ENCODE data around the gene SH2D3A. TPM values are rescaled to one million over a fixed set of nuclear protein-coding genes. Genes with fewer than 3 reads are reported as not detected.

SH2D3A gene
- total RNA-seq, 1 experiment from 2014 or later, result 2.2 TPM

DNA sequence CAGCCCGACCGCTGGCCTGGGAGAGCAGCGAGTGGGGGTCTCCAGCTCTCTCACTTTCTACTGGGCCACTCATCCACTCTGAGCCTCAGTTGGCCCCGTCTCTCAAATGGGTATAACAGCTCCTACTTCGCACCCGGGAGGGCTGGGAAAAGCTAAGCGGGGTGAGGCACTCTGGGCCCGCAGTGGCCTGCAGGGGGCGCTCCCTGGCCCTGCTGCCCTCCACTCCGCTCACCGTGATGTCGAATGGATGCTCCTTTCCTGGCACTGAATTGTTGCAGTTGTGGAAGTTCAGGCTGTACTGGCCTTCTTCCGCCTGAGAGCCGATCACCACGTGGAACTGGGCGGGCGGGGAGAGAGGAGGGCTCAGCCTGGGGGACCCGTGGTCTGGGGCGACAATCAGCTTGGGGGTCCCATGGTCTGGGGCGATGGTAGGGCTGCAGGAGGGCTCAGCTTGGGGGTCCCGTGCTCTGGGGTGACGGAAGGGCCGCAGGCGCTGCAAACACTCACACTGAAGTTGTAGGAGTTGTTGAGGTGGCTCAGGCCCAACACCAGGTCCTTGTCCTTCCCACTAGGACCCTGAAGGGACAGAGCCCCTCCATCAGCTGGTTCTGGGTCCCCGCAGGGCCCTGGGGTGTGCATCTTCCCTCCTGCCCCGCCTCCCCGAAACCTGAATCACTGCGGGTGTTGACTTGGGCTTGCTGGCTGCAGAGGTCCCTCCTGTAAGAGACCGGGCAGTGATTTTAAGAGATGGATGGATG, 33.7 kb downstream of the SH2D3A start:
- POLR2A ChIA-PET, result no interaction called here

DNA sequence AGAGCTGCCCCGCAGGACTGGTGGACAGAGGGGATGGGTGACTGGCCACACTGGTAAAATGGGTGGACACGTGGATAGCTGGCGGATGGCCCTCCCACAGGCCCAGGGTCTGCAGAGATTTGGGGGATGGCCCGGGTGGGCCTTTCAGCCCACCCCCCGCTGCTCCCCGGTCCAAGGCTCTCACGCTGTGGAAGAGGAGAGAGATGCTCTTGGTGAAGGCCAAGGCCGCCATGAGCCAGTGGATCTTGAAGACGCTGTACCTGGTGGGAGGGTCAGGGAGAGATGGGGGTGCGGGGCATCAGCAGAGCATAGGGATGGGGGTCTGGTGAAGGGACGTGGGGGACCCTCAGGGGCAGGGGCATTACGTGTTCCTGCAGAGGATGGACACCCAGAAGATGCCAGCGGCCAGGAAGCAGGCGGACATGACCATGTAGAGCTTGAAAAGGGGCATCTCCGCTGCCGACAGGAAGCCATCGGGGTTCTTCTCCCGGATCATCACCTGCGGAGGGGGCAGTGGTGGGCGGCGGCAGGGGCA, 34.4 kb downstream of the SH2D3A start:
- POLR2A ChIA-PET, result no interaction called here
- Histone ChIP-seq H3K4me1 (ENCODE audit: control insufficient read depth, insufficient read depth, low read length) (peaks cover under 1% of the 10 kb centered on the region), H3K36me3 (ENCODE audit: control insufficient read depth, insufficient read depth, low read length) (no peaks in the 10 kb centered on the region; the same call in 1 of the 2 replicates), H3K27ac (ENCODE audit: low read length) (no peak overlapping the region), H3K27me3 (ENCODE audit: control insufficient read depth, insufficient read depth, low read length) (no peaks in the 10 kb centered on the region), H3K4me3 (ENCODE audit: low read depth in 2 of 2, low read length in 2 of 2) (no peak overlapping the region), H3K9me3 (ENCODE audit: control insufficient read depth, insufficient read depth, low read depth, low read length) (no peaks in the 10 kb centered on the region)
- CTCF ChIA-PET, result no interaction called here
- in situ Hi-C loops (cut with HindIII; ENCODE audit: low pct_unique_long_range_greater_than_20kb, low sequenced_read_pairs) (no loop called here), intact Hi-C loops (cut with micrococcal nuclease; ENCODE audit: unreplicated experiment) (no loop called here)
- TF ChIP-seq TCF7L2 (IDR thresholded peaks at IDR 0.05; ENCODE audit: low read depth, low read length) (no peak), POLR2AphosphoS5 (IDR thresholded peaks at IDR 0.05; ENCODE audit: low read depth, low read length) (no peak), SIN3A (IDR thresholded peaks at IDR 0.05; ENCODE audit: borderline replicate concordance, insufficient read depth, low read depth, low read length) (no peak)
- TF ChIP-seq, protein P1, sequence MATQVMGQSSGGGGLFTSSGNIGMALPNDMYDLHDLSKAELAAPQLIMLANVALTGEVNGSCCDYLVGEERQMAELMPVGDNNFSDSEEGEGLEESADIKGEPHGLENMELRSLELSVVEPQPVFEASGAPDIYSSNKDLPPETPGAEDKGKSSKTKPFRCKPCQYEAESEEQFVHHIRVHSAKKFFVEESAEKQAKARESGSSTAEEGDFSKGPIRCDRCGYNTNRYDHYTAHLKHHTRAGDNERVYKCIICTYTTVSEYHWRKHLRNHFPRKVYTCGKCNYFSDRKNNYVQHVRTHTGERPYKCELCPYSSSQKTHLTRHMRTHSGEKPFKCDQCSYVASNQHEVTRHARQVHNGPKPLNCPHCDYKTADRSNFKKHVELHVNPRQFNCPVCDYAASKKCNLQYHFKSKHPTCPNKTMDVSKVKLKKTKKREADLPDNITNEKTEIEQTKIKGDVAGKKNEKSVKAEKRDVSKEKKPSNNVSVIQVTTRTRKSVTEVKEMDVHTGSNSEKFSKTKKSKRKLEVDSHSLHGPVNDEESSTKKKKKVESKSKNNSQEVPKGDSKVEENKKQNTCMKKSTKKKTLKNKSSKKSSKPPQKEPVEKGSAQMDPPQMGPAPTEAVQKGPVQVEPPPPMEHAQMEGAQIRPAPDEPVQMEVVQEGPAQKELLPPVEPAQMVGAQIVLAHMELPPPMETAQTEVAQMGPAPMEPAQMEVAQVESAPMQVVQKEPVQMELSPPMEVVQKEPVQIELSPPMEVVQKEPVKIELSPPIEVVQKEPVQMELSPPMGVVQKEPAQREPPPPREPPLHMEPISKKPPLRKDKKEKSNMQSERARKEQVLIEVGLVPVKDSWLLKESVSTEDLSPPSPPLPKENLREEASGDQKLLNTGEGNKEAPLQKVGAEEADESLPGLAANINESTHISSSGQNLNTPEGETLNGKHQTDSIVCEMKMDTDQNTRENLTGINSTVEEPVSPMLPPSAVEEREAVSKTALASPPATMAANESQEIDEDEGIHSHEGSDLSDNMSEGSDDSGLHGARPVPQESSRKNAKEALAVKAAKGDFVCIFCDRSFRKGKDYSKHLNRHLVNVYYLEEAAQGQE (IDR thresholded peaks at IDR 0.05; ENCODE audit: insufficient read depth in 1 of 2, low read depth in 2 of 2, low read length in 1 of 2), result no peak
- TF ChIP-seq, protein P2, sequence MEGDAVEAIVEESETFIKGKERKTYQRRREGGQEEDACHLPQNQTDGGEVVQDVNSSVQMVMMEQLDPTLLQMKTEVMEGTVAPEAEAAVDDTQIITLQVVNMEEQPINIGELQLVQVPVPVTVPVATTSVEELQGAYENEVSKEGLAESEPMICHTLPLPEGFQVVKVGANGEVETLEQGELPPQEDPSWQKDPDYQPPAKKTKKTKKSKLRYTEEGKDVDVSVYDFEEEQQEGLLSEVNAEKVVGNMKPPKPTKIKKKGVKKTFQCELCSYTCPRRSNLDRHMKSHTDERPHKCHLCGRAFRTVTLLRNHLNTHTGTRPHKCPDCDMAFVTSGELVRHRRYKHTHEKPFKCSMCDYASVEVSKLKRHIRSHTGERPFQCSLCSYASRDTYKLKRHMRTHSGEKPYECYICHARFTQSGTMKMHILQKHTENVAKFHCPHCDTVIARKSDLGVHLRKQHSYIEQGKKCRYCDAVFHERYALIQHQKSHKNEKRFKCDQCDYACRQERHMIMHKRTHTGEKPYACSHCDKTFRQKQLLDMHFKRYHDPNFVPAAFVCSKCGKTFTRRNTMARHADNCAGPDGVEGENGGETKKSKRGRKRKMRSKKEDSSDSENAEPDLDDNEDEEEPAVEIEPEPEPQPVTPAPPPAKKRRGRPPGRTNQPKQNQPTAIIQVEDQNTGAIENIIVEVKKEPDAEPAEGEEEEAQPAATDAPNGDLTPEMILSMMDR (IDR thresholded peaks at IDR 0.05), result no peak
- ATAC-seq, result no peak
- no peak for DNase-seq (ENCODE audit: low read depth, low spot score)
- BruUV-seq (replicated peaks), result no TSS peak

More for the DNA sequence above, 33.7 kb downstream of the SH2D3A start:
- BruUV-seq (replicated peaks), result no TSS peak
- no peak overlapping the region for H3K4me3 ChIP-seq (ENCODE audit: low read depth in 2 of 2, low read length in 2 of 2)
- TF ChIP-seq, protein P1 (IDR thresholded peaks at IDR 0.05; ENCODE audit: insufficient read depth in 1 of 2, low read depth in 2 of 2, low read length in 1 of 2), result no peak
- TF ChIP-seq TCF7L2 (IDR thresholded peaks at IDR 0.05; ENCODE audit: low read depth, low read length) (no peak), SIN3A (IDR thresholded peaks at IDR 0.05; ENCODE audit: borderline replicate concordance, insufficient read depth, low read depth, low read length) (no peak), POLR2AphosphoS5 (IDR thresholded peaks at IDR 0.05; ENCODE audit: low read depth, low read length) (no peak)
- TF ChIP-seq, protein P2 (IDR thresholded peaks at IDR 0.05), result no peak; the same call in 1 of the 2 replicates
- H3K4me1 ChIP-seq (ENCODE audit: control insufficient read depth, insufficient read depth, low read length), result peaks cover 7% of the 10 kb centered on the region
- H3K36me3 ChIP-seq (ENCODE audit: control insufficient read depth, insufficient read depth, low read length), result no peaks in the 10 kb centered on the region; the same call in 1 of the 2 replicates
- CTCF ChIA-PET, result no interaction called here
- intact Hi-C loops (cut with micrococcal nuclease; ENCODE audit: unreplicated experiment) (no loop called here), in situ Hi-C loops (cut with HindIII; ENCODE audit: low pct_unique_long_range_greater_than_20kb, low sequenced_read_pairs) (no loop called here)
- H3K9me3 ChIP-seq (ENCODE audit: control insufficient read depth, insufficient read depth, low read depth, low read length), result no peaks in the 10 kb centered on the region
- H3K27ac ChIP-seq (ENCODE audit: low read length), result no peak overlapping the region
- H3K27me3 ChIP-seq (ENCODE audit: control insufficient read depth, insufficient read depth, low read length), result no peaks in the 10 kb centered on the region
- DNase-seq (ENCODE audit: low read depth, low spot score) (no peak), ATAC-seq (no peak)
